Suprapubic skin (tissue), 4 donors: ENCODE measurements around the gene GDPD2.

Source experiments
- POLR2A ChIP-seq, 2 donors: fragments of 450-650 bp; IDR thresholded peaks; one replicate each; pipeline ENCODE4 v1.6.1; 2017; ENCODE audit warnings: antibody characterized with exemption in 2 of 2, mild to moderate bottlenecking in 2 of 2, moderate library complexity in 2 of 2
- POLR2AphosphoS5 ChIP-seq, 3 donors: sonication (generic); formaldehyde crosslinking; IDR thresholded peaks; one replicate each; pipeline ENCODE4 v1.6.1; 2017; ENCODE audit warnings: antibody characterized with exemption in 3 of 3
- TF ChIP-seq, protein P1 (sequence below), 2 donors: fragments of 200-600 bp in 1 of 2; fragments of 450-650 bp in 1 of 2; sonication (generic) in 1 of 2; IDR thresholded peaks; one replicate each; pipeline ENCODE4 v1.5.1; 2016 to 2019; ENCODE audit warnings: antibody characterized with exemption in 2 of 2, mild to moderate bottlenecking in 1 of 2, moderate library complexity in 1 of 2

DNA sequence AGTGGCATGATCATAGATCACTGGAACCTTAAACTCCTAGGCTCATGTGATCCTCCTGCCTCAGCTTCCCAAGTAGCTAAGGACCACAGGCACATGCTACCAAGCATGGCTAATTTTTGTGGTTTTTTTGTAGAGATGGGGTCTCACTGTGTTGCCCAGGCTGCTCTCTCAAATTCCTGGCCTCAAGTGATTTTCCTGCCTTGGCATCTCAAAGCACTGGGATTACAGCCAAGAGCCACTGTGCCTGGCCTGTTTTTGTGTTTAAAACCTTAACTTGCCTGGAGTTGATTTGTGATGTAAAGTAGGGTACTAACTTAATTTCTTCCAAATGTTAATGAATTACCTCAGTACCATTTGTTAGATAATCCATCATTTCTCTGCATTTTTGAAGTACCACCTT is 43.9 kb downstream of the GDPD2 start:
- TF ChIP-seq, protein P1, sequence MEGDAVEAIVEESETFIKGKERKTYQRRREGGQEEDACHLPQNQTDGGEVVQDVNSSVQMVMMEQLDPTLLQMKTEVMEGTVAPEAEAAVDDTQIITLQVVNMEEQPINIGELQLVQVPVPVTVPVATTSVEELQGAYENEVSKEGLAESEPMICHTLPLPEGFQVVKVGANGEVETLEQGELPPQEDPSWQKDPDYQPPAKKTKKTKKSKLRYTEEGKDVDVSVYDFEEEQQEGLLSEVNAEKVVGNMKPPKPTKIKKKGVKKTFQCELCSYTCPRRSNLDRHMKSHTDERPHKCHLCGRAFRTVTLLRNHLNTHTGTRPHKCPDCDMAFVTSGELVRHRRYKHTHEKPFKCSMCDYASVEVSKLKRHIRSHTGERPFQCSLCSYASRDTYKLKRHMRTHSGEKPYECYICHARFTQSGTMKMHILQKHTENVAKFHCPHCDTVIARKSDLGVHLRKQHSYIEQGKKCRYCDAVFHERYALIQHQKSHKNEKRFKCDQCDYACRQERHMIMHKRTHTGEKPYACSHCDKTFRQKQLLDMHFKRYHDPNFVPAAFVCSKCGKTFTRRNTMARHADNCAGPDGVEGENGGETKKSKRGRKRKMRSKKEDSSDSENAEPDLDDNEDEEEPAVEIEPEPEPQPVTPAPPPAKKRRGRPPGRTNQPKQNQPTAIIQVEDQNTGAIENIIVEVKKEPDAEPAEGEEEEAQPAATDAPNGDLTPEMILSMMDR (IDR thresholded peaks at IDR 0.05): no peak
- TF ChIP-seq POLR2A (IDR thresholded peaks at IDR 0.05) (no peak), POLR2AphosphoS5 (IDR thresholded peaks at IDR 0.05) (no peak)
